ENCODE measurements around the gene PTPN14.

- TF ChIP-seq POLR2A (IDR thresholded peaks at IDR 0.05; ENCODE audit: control extremely low read depth in 1 of 2, low read depth in 2 of 2, low read length in 2 of 2) (no peak), EZH2 (IDR thresholded peaks at IDR 0.05; ENCODE audit: low read depth, low read length, severe bottlenecking) (no peak), SP1 (IDR thresholded peaks at IDR 0.05; ENCODE audit: low read depth, low read length) (no peak), CTCF (IDR thresholded peaks at IDR 0.05; ENCODE audit: control extremely low read depth in 1 of 3, insufficient read depth in 1 of 3, low read depth in 1 of 3, low read length in 3 of 3) (no peak), HDAC6 (IDR thresholded peaks at IDR 0.05; ENCODE audit: low read depth, low read length) (no peak), TAF1 (IDR thresholded peaks at IDR 0.05; ENCODE audit: low read depth, low read length) (no peak), POLR2AphosphoS5 (IDR thresholded peaks at IDR 0.05; ENCODE audit: low read depth, low read length) (no peak), SP4 (IDR thresholded peaks at IDR 0.05; ENCODE audit: low read length) (no peak), YY1 (IDR thresholded peaks at IDR 0.05; ENCODE audit: low read depth, low read length) (no peak)
These were observed 39.8 kb downstream of the PTPN14 start for GRCh38 chr1:214511639-214511998.
